GM19328 (cell line): Measurements from ENCODE around the gene PBRM1.

ENCODE experiments used
- ATAC-seq: cut with Tn5 transposase; IDR thresholded peaks from one replicate; pipeline ENCODE4 v1.9.1; 2021; ENCODE audit warnings: mild to moderate bottlenecking, moderate library complexity; ENCODE audit not compliant: unreplicated experiment

PBRM1 gene

GRCh38 chr3:52512727-52513126, 173.0 kb downstream of the PBRM1 start:
- no peak for ATAC-seq

DNA sequence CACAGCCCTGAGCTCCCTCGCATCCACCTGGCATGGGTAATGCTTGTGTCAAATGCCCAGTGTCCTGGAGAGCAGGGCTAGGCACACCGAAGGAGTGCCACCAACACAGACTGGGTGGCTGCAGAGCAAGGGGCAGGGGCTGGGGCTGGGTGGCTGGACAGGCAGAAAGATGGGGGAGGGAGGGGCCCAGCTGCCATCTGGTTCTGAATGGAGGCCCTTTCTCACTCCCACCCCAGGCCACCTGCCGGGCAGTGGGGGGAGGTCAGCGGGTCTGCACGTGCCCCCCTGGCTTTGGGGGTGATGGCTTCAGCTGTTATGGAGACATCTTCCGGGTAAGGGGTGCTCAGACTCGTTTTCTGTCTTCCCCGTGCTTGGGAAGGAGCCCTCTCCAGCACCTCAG, 173.6 kb downstream of the PBRM1 start:
- no peak for ATAC-seq

- ATAC-seq = no peak
Measured at GRCh38 chr3:52511509-52511908, 174.2 kb downstream of the PBRM1 start.

DNA sequence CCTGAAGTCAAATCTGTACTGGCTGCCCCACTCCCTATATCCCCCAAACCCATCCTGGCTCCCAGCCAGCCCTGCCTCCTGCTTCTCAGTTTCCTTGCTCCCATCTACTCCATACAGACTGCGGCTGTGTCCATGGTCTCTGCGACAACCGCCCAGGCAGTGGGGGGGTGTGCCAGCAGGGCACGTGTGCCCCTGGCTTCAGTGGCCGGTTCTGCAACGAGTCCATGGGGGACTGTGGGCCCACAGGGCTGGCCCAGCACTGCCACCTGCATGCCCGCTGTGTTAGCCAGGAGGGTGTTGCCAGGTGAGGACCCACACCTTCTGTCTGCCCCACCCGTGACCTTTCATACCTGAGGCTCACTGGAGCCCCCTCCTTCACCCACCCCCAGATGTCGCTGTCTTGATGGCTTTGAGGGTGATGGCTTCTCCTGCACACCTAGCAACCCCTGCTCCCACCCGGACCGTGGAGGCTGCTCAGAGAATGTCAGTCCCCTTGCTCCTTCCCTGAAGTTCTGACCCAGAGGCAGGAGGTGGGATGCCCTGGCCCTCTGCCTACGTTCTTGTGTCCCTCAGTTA, 175.9 kb downstream of the PBRM1 start:
- no peak for ATAC-seq

- ATAC-seq = no peak
Measured at GRCh38 chr3:52507359-52507758, 178.4 kb downstream of the PBRM1 start.

- no peak for ATAC-seq
Measured at GRCh38 chr3:52506266-52506966, 179.3 kb downstream of the PBRM1 start.

GRCh38 chr3:52504977-52505376, 180.7 kb downstream of the PBRM1 start:
- no peak for ATAC-seq

GRCh38 chr3:52503788-52504424, 181.8 kb downstream of the PBRM1 start:
- ATAC-seq = no peak

DNA sequence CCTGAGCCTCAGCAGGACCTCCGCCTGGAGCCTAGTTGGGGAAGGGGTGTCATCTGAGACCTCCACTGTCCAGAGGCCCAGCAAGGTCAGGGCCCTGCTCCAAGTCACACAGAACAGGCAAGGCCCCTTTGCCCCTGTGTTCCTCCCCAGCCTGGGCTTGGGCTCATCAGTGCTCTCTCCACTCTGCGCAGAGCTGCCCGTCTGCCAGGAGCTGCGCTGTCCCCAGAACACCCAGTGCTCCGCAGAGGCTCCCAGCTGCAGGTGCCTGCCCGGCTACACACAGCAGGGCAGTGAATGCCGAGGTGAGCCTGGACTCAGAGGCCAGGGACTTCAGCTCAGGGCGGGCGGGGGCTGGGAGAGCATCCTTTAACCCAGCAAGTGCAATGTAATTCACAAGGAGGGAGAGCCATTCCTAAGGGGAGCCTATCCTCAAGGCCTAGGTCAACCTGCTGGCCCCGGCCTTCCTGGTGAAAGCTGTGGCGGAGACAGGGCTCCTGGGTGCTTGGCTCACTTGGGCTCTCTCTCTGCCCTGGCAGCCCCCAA, 182.8 kb downstream of the PBRM1 start:
- ATAC-seq = no peak

DNA sequence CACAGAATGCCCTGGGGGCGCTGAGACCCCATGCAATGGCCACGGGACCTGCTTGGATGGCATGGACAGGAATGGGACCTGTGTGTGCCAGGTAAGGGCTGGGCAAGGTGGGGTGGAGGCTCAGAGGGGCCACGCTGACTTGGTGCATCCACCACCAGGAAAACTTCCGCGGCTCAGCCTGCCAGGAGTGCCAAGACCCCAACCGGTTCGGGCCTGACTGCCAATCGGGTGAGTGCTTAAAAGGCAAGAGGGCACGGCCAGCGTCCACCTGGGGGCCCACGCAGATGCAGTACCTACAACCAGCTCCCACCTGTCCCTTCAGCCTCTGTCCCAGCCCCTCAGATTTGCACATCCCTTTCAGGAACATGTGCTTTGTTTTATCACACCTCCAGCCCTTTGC, 183.7 kb downstream of the PBRM1 start:
- no peak for ATAC-seq

GRCh38 chr3:52501046-52501445, 184.7 kb downstream of the PBRM1 start:
- no peak for ATAC-seq

GRCh38 chr3:52498137-52499054, 187.3 kb downstream of the PBRM1 start:
- no peak for ATAC-seq

DNA sequence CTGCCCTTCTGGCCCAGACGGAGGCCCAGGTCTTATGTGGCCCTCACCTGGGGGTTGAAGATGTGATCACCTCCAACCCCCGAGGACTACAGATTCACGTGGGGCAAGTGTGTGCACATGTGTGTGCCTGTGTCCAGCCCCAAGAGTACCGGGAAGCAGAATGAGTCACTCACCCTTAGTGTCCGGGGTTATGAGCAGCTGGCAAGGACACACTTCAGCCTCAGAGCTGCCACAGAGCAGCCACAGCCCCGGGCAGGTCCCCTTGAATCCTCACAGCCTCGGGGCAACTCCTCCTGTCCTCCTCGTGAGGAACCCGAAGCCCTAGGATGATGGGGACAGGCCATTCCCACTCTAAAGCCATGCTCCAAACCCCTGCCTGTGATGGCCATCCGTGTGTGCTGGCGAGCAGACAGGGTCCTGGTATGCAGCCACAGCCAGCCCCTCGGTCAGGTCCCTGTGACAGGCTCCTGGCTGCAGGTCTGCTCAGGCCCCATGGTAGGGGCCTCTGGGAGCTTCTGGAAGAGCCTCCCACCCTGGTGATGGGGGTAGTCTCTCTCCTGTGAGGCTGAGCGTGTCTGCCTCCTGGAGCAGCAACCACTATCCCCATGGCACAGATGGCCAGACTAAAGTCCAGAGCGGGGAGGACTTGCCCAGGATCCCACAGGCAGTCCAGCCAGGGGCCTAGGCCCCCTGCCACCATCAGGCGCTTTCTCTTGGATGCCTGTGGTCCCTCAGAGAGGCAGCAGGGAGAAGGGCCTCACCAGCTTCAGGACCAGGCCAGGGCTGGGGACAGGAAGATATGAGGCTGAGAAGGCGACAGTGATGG, 189.7 kb downstream of the PBRM1 start:
- no peak for ATAC-seq
